Stimulated activated CD8-positive, alpha-beta memory T cell treated with anti-CD3 and anti-CD28 coated beads, Interleukin-15, amount 100 ng/mL, for 24 hours (primary cell): ENCODE measurements around the gene CEL.
"Not testable (repeated sequence)": the region's sequence is repeated elsewhere in the genome, so short reads cannot be mapped to it uniquely, and the experiment has no call there.

Experiments used
- DNase-seq: peaks from one replicate; pipeline ENCODE4 v3.0.0-alpha.2; 2020; ENCODE audit warnings: low read depth

CEL gene

DNA sequence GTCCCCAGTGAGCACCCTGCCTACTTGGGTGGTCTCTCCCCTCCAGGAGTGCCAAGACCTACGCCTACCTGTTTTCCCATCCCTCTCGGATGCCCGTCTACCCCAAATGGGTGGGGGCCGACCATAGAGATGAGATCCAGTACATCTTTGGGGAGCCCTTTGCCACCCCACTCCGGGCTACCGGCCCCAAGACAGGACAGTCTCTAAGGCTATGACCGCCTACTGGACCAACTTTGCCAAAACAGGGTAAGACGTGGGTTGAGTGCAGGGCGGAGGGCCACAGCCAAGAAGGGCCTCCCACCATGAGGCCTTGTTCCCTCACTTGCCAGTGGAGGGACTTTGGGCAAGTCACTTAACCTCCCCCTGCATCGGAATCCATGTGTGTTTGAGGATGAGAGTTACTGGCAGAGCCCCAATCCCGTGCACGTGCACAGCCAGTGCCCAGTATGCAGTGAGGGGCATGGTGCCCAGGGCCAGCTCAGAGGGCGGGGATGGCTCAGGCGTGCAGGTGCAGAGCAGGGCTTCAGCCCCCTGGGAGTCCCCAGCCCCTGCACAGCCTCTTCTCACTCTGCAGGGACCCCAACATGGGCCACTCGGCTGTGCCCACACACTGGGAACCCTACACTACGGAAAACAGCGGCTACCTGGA lies 24.6 kb downstream of the CEL start:
- DNase-seq, result not testable (repeated sequence)

- no peak for DNase-seq
These were observed 25.1 kb downstream of the CEL start for GRCh38 chr9:133086894-133087293.

GRCh38 chr9:133087429-133088145 lies 25.8 kb downstream of the CEL start:
- no peak for DNase-seq

DNA sequence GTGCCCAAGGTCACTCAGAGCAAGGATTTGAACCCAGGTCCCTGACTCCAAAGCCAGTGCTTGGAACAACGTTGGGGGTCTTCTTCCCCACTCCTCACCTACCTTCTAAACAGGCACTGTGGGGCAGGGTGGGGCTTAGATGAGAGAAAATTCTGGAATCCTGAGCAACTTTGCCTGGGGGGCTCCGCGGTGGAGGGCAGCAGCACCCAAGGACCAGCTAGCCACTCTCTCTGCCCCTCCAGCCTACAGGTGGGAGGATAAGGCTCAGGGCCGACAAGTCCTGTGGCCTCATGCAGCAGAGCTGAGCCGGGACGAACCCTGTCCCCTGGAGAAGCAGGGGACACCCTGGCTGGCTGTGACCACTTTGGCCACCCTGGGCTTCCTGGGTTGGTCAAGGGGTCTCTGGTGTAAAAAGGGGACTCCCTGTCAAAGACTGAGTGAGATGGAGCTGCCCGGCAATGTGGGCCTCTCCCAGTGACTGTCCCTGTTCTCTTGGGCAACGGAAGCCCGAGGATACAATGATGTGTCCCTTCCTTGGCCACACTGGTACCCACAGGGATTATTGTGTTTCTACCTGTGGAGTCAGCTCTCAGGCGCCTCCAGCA lies 26.5 kb downstream of the CEL start:
- no peak for DNase-seq

DNA sequence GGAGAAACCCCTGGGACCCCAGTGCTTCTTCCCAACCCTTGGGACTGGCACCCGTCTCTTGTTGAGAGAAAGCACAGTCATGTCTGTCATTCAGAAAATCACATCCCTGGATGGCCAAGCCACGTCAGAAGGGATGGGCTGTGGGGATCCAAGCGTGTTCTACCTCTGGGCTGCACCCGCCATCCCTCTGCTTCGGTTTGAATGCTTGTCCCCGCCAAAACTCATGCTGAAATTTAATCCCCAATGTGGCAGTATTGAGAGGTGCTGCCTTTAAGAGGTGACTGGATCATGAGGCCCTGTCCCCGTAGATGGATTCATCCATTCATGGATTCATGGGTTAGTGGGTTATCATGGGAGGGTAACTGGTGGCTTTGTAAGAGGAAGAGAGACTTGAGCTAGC lies 27.0 kb downstream of the CEL start:
- DNase-seq, result no peak

DNA sequence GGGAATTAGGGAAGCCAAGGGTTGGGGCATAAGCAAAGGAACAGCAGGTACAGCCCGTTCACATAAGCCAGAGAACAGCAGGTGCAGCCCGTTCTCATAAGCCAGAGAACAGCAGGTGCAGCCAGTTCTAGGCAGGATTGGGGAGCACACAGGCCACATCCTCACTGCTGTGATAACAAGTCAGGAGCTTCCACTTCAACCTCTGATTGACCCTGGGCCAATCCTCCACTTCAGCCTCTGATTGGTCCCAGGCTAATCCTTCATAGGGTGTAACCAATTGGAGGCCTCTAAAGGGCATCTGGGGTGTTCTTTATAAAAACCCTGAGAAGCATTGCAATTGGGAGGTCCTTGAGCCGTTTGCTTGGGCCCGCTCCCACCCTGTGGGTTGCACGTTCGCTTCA lies 27.5 kb downstream of the CEL start:
- no peak for DNase-seq

GRCh38 chr9:133090187-133090586 lies 28.4 kb downstream of the CEL start:
- DNase-seq, result no peak

- no peak for DNase-seq
These were observed 29.1 kb downstream of the CEL start for GRCh38 chr9:133090752-133091385.

DNA sequence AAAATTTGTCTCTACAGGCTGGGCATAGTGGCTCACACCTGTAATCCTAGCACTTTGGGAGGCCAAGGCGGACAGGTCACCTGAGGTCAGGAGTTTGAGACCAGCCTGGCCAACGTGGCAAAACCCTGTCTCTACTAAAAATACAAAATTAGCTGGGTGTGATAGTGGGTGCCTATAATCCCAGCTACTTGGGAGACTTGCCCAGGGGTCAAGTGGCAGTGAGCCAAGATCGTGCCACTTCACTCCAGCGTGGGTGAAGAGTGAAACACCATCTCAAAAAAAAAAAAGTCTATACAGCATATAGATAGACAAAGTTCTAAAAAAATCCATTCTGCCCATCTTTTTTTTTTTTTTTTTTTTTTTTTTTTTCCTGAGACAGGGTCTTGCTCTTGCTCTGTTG lies 32.6 kb downstream of the CEL start:
- not testable (repeated sequence) for DNase-seq

- DNase-seq, result no peak
These were observed 33.1 kb downstream of the CEL start for GRCh38 chr9:133094842-133095393.

GRCh38 chr9:133098104-133098754 lies 36.4 kb downstream of the CEL start:
- no peak for DNase-seq

- no peak for DNase-seq
These were observed 37.1 kb downstream of the CEL start for GRCh38 chr9:133098871-133099270.

- DNase-seq, result no peak
These were observed 38.1 kb downstream of the CEL start for GRCh38 chr9:133099726-133100505.

- DNase-seq, result no peak
These were observed 39.0 kb downstream of the CEL start for GRCh38 chr9:133100506-133101355.

DNA sequence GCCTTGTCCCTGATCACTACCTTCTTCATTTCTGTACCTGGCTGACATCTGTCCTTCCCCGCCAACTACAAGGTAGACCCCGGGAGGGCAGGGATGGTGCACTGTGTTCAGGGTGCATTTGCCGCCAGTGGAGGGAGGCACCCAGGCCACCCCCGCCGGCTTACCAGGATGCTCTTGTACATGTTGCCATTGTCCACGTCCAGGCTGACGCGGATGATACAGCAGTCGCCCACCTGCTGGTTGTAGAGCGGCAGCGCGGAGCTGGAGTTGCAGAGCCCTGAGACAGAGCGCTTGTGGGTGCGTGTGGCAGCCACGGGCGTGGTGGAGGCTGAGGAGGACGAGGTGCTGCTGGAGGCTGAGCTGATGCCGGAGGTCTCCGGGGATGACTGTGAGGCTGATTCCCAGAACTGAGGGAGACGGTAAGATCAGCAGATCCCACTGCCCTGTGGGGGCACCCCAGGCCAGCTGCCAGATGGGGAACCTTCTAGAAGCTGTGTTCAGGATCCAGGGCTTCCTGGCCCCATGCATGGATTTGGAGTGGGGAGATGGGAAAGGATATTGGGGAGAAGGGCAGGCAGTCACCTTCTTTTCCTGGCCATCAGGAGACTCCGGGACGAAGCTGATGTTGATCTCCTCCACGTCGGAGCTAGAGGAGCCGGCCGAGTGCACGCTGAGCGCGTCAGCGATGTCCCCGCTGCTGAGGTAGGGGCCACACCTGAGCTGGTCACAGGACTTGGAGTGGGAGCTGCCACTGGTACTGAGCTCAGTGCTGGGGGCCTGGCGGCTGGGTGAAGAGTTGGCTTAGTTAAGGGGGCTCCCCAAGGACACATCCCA lies 39.8 kb downstream of the CEL start:
- no peak for DNase-seq

GRCh38 chr9:133102190-133103021 lies 40.6 kb downstream of the CEL start:
- no peak for DNase-seq

DNA sequence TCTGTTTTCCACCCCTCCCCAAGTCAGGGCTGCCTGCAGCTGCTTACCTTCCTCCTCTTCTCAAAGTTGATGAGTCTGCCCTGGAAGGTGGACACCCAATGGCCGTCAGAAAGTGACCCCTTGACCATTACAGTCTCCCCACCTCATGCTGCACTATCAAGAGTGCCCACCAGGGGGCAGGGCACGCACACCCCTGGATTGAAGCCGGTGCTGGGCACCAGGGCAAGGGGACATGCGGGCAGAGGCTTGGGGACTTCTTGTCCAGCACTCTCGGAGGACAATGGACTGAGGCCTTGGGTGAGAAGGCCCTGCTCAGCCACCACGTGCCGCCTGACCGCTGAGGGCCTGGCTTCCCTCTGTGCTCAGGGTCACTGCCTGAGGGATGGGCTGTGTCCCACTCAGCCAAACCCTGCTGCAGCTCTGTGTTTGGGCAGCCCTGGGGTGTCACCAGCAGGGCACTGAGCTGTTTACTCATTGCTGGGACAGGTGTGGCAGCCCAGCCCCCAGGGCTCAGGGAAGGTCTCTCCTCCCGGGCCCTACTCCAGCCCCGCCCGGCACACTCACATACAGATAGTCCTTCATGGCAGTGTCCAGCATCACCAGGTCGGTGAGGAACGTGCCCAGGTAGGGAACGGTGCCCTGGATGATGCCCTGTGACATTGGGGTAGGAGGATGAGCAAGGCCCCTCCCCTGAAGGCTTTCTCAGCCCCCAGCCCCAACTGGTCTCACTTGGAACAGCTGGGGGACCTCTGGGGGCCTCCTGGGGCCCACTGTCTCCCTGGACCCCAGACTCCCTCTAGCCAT lies 41.6 kb downstream of the CEL start:
- DNase-seq, result no peak
